WTC11 (cell line): Measurements from ENCODE around the gene BMP8B. TPM values are rescaled to one million over a fixed set of nuclear protein-coding genes. Genes with fewer than 3 reads are reported as not detected.

Experiments
- ATAC-seq: fragments of 200-7000 bp; cut with Tn5 transposase; 2 replicates; pipeline ENCODE4 v1.10.0; 2021; ENCODE audit warnings: mild to moderate bottlenecking, moderate library complexity
- CTCF ChIA-PET: fragments of 300-600 bp; sonication (Branson Sonifier 250); formaldehyde crosslinking; loops from one replicate; lab custom pipeline; 2021; ENCODE audit warnings: antibody characterized with exemption; lab: Charles Lee
- POLR2A ChIA-PET: fragments of 350-600 bp; sonication (Branson Sonifier 250); formaldehyde crosslinking; loops from one replicate; lab custom pipeline; 2021; ENCODE audit warnings: antibody characterized with exemption; lab: Charles Lee
- DNase-seq: peaks from one replicate; pipeline ENCODE4 v3.0.0; 2021; ENCODE audit warnings: low spot score
- H3K27ac Mint-ChIP-seq: 2 replicates; pipeline ENCODE4 v1.8.0; 2021; ENCODE audit warnings: mixed read lengths
- H3K27me3 Mint-ChIP-seq: 2 replicates; pipeline ENCODE4 v1.8.0; 2021; ENCODE audit warnings: low read depth, mild to moderate bottlenecking, moderate library complexity, mixed read lengths
- H3K36me3 Mint-ChIP-seq: 2 replicates; pipeline ENCODE4 v1.8.0; 2021; ENCODE audit warnings: mixed read lengths
- H3K4me1 Mint-ChIP-seq: 2 replicates; pipeline ENCODE4 v1.8.0; 2022; ENCODE audit warnings: mixed read lengths
- H3K4me3 Mint-ChIP-seq: 2 replicates; pipeline ENCODE4 v1.8.0; 2021; ENCODE audit warnings: mild to moderate bottlenecking, moderate library complexity, mixed read lengths
- H3K9me3 Mint-ChIP-seq: 2 replicates; pipeline ENCODE4 v1.8.0; 2021; ENCODE audit warnings: mixed read lengths
- AFF4 ChIP-seq: sonication (generic); formaldehyde crosslinking; IDR thresholded peaks from 2 replicates; pipeline ENCODE4 v1.8.1; 2023; ENCODE audit warnings: mild to moderate bottlenecking, missing genetic modification reagents, borderline replicate concordance
- CBFB ChIP-seq: sonication (generic); formaldehyde crosslinking; IDR thresholded peaks from 2 replicates; pipeline ENCODE4 v1.8.1; 2022; ENCODE audit warnings: mild to moderate bottlenecking, low read depth, missing genetic modification reagents
- CDX4 ChIP-seq: fragments of 250-450 bp; sonication (Bioruptor Pico); IDR thresholded peaks from 2 replicates; pipeline ENCODE4 v1.9.0; 2021; ENCODE audit warnings: moderate library complexity, mild to moderate bottlenecking, inconsistent platforms, borderline replicate concordance
- CREB1 ChIP-seq: sonication (generic); formaldehyde crosslinking; IDR thresholded peaks from 2 replicates; pipeline ENCODE4 v1.8.0; 2023; ENCODE audit warnings: mild to moderate bottlenecking, missing genetic modification reagents
- CREM ChIP-seq: sonication (generic); formaldehyde crosslinking; IDR thresholded peaks from 2 replicates; pipeline ENCODE4 v1.8.1; 2022; ENCODE audit warnings: mild to moderate bottlenecking, missing genetic modification reagents, moderate library complexity
- EMX1 ChIP-seq: fragments of 250-450 bp; sonication (Bioruptor Pico); IDR thresholded peaks from 2 replicates; pipeline ENCODE4 v1.8.0; 2021; ENCODE audit warnings: mild to moderate bottlenecking
- ESRRA ChIP-seq: sonication (generic); formaldehyde crosslinking; IDR thresholded peaks from 2 replicates; pipeline ENCODE4 v1.8.1; 2022; ENCODE audit warnings: mild to moderate bottlenecking, missing genetic modification reagents, borderline replicate concordance
- FOXK1 ChIP-seq: sonication (generic); formaldehyde crosslinking; IDR thresholded peaks from 2 replicates; pipeline ENCODE4 v1.8.0; 2022; ENCODE audit warnings: mild to moderate bottlenecking, moderate library complexity, missing genetic modification reagents
- FOXP4 ChIP-seq: sonication (generic); formaldehyde crosslinking; IDR thresholded peaks from 2 replicates; pipeline ENCODE4 v1.8.0; 2022; ENCODE audit warnings: mild to moderate bottlenecking, missing genetic modification reagents
- GRHL2 ChIP-seq: fragments of 250-450 bp; sonication (Bioruptor Pico); IDR thresholded peaks from 2 replicates; pipeline ENCODE4 v1.8.0; 2022; ENCODE audit warnings: mild to moderate bottlenecking, moderate library complexity; ENCODE audit not compliant: insufficient replicate concordance, severe bottlenecking
- KAT7 ChIP-seq: sonication (generic); formaldehyde crosslinking; IDR thresholded peaks from 2 replicates; pipeline ENCODE4 v1.8.1; 2023; ENCODE audit warnings: missing genetic modification reagents, mild to moderate bottlenecking, borderline replicate concordance
- NFE2L1 ChIP-seq: sonication (generic); formaldehyde crosslinking; IDR thresholded peaks from 2 replicates; pipeline ENCODE4 v1.8.1; 2023; ENCODE audit warnings: missing genetic modification reagents
- NFYB ChIP-seq: sonication (generic); formaldehyde crosslinking; conservative IDR thresholded peaks from 2 replicates; pipeline ENCODE4 v1.8.0; 2022; ENCODE audit warnings: low read depth, missing genetic modification reagents
- RELA ChIP-seq: sonication (generic); formaldehyde crosslinking; IDR thresholded peaks from 2 replicates; pipeline ENCODE4 v1.8.1; 2022; ENCODE audit warnings: missing genetic modification reagents, mild to moderate bottlenecking, borderline replicate concordance
- SP1 ChIP-seq: sonication (generic); formaldehyde crosslinking; conservative IDR thresholded peaks from 2 replicates; pipeline ENCODE4 v1.8.1; 2022; ENCODE audit warnings: missing genetic modification reagents
- ZBTB43 ChIP-seq: sonication (generic); formaldehyde crosslinking; IDR thresholded peaks from 2 replicates; pipeline ENCODE4 v1.8.1; 2023; ENCODE audit warnings: mild to moderate bottlenecking, missing genetic modification reagents
- ZNF121 ChIP-seq: sonication (generic); formaldehyde crosslinking; IDR thresholded peaks from 2 replicates; pipeline ENCODE4 v1.8.0; 2023; ENCODE audit warnings: missing genetic modification reagents
- ZNF138 ChIP-seq: sonication (generic); formaldehyde crosslinking; conservative IDR thresholded peaks from 2 replicates; pipeline ENCODE4 v1.8.1; 2022; ENCODE audit warnings: mild to moderate bottlenecking, moderate library complexity, missing genetic modification reagents
- ZNF263 ChIP-seq: sonication (generic); formaldehyde crosslinking; IDR thresholded peaks from 2 replicates; pipeline ENCODE4 v1.8.1; 2022; ENCODE audit warnings: low read depth, mild to moderate bottlenecking, moderate library complexity, missing genetic modification reagents
- ZNF317 ChIP-seq: sonication (generic); formaldehyde crosslinking; IDR thresholded peaks from 2 replicates; pipeline ENCODE4 v1.8.1; 2023; ENCODE audit warnings: low read depth, mild to moderate bottlenecking, moderate library complexity, missing genetic modification reagents, borderline replicate concordance
- total RNA-seq: library from RNA; stranded (reverse); gene quantifications from 3 replicates; pipeline ENCODE4 v1.2.3, GENCODE V29; 2021
- TF ChIP-seq, protein P1 (sequence below): sonication (generic); formaldehyde crosslinking; IDR thresholded peaks from 2 replicates; pipeline ENCODE4 v1.8.1; 2022; ENCODE audit warnings: mild to moderate bottlenecking, missing genetic modification reagents, moderate library complexity, borderline replicate concordance
- TF ChIP-seq, protein P2 (sequence below): sonication (generic); formaldehyde crosslinking; IDR thresholded peaks from 2 replicates; pipeline ENCODE4 v1.8.1; 2023; ENCODE audit warnings: mild to moderate bottlenecking, moderate library complexity, missing genetic modification reagents

Gene BMP8B
- total RNA-seq, 1 experiment from 2014 or later = 0.74 TPM

GRCh38 chr1:39758556-39759435, 29.9 kb downstream of the BMP8B start:
- ATAC-seq (no peak), DNase-seq (no peak)
- no peaks in the 10 kb centered on the region for H3K4me1 Mint-ChIP-seq
- POLR2A ChIA-PET = no interaction called here
- H3K4me3 Mint-ChIP-seq = no peak overlapping the region
- TF ChIP-seq KAT7 = no peak
- TF ChIP-seq SP1 (CRISPR knock-in tag) = no peak
- TF ChIP-seq NFYB (CRISPR knock-in tag) = no peak
- no peak for TF ChIP-seq CREB1 (CRISPR knock-in tag)
- TF ChIP-seq CBFB (CRISPR knock-in tag) = no peak
- TF ChIP-seq EMX1 (CRISPR knock-in tag) = no peak
- no peak for TF ChIP-seq FOXK1 (CRISPR knock-in tag)
- no peak for TF ChIP-seq CDX4 (CRISPR knock-in tag)
- no peak for TF ChIP-seq RELA (CRISPR knock-in tag)
- TF ChIP-seq, protein P1, sequence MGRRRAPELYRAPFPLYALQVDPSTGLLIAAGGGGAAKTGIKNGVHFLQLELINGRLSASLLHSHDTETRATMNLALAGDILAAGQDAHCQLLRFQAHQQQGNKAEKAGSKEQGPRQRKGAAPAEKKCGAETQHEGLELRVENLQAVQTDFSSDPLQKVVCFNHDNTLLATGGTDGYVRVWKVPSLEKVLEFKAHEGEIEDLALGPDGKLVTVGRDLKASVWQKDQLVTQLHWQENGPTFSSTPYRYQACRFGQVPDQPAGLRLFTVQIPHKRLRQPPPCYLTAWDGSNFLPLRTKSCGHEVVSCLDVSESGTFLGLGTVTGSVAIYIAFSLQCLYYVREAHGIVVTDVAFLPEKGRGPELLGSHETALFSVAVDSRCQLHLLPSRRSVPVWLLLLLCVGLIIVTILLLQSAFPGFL = no peak
- no peak for TF ChIP-seq ZNF263 (CRISPR knock-in tag)
- no peak for TF ChIP-seq FOXP4 (CRISPR knock-in tag)
- TF ChIP-seq AFF4 (CRISPR knock-in tag) = no peak
- TF ChIP-seq ZNF121 (CRISPR knock-in tag) = no peak
- peaks cover 2% of the 10 kb centered on the region; the same call in 1 of the 2 replicates for H3K27me3 Mint-ChIP-seq
- H3K27ac Mint-ChIP-seq = no peak overlapping the region
- CTCF ChIA-PET = no interaction called here
- H3K36me3 Mint-ChIP-seq = peaks cover 27% of the 10 kb centered on the region
- peaks cover 7% of the 10 kb centered on the region; the same call in 1 of the 2 replicates for H3K9me3 Mint-ChIP-seq

- Mint-ChIP-seq H3K9me3 (peaks cover 7% of the 10 kb centered on the region; the same call in 1 of the 2 replicates), H3K27me3 (peaks cover 2% of the 10 kb centered on the region; the same call in 1 of the 2 replicates), H3K36me3 (peaks cover 40% of the 10 kb centered on the region), H3K4me3 (no peak overlapping the region), H3K4me1 (no peaks in the 10 kb centered on the region), H3K27ac (no peak overlapping the region)
- DNase-seq (no peak), ATAC-seq (no peak)
- CTCF ChIA-PET = no interaction called here
- POLR2A ChIA-PET = no interaction called here
- TF ChIP-seq CREM (CRISPR knock-in tag) = no peak
- no peak for TF ChIP-seq ZNF317 (CRISPR knock-in tag)
- TF ChIP-seq ZNF138 (CRISPR knock-in tag) = no peak
- no peak for TF ChIP-seq SP1 (CRISPR knock-in tag)
- TF ChIP-seq, protein P2, sequence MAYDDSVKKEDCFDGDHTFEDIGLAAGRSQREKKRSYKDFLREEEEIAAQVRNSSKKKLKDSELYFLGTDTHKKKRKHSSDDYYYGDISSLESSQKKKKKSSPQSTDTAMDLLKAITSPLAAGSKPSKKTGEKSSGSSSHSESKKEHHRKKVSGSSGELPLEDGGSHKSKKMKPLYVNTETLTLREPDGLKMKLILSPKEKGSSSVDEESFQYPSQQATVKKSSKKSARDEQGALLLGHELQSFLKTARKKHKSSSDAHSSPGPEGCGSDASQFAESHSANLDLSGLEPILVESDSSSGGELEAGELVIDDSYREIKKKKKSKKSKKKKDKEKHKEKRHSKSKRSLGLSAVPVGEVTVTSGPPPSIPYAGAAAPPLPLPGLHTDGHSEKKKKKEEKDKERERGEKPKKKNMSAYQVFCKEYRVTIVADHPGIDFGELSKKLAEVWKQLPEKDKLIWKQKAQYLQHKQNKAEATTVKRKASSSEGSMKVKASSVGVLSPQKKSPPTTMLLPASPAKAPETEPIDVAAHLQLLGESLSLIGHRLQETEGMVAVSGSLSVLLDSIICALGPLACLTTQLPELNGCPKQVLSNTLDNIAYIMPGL (CRISPR knock-in tag) = no peak
- TF ChIP-seq ESRRA (CRISPR knock-in tag) = no peak
- no peak for TF ChIP-seq ZNF121 (CRISPR knock-in tag)
- no peak for TF ChIP-seq ZBTB43
- TF ChIP-seq GRHL2 (CRISPR knock-in tag) = no peak
- no peak for TF ChIP-seq NFE2L1 (CRISPR knock-in tag)
Observed at GRCh38 chr1:39757501-39757900, 31.2 kb downstream of the BMP8B start.
